SK-N-MC (cell line): ENCODE measurements around the gene MTA1.

ENCODE experiments used
- DNase-seq: peaks from one replicate; pipeline ENCODE4 v3.0.0-alpha.2; 2011; ENCODE audit warnings: low read depth, low spot score
- H3K27ac ChIP-seq: fragments of 200-600 bp; sonication (generic); 2 replicates; pipeline ENCODE4 v1.5.1; 2016; ENCODE audit warnings: mixed run types
- H3K36me3 ChIP-seq: fragments of 200-600 bp; sonication (generic); 2 replicates; pipeline ENCODE4 v1.6.1; 2017; ENCODE audit warnings: antibody characterized with exemption, low read length, mixed read lengths; ENCODE audit not compliant: insufficient read depth
- H3K4me3 ChIP-seq: fragments of 200-600 bp; sonication (generic); 2 replicates; pipeline ENCODE4 v1.5.1; 2016
- H3K9ac ChIP-seq: fragments of 200-600 bp; sonication (generic); 2 replicates; pipeline ENCODE4 v1.8.0; 2017; ENCODE audit warnings: mixed run types, mixed read lengths; ENCODE audit not compliant: insufficient read length
- H3K9me3 ChIP-seq: fragments of 200-600 bp; sonication (generic); 2 replicates; pipeline ENCODE4 v1.6.1; 2017; ENCODE audit warnings: low read depth, mild to moderate bottlenecking, antibody characterized with exemption, low read length, moderate library complexity, mixed read lengths
- EZH2 ChIP-seq: fragments of 200-600 bp; sonication (generic); IDR thresholded peaks from one replicate; pipeline ENCODE4 v1.6.1; 2017; ENCODE audit warnings: antibody characterized with exemption
- FOXP2 ChIP-seq: optimal IDR thresholded peaks from 2 replicates; pipeline ENCODE3; 2011; ENCODE audit warnings: mild to moderate bottlenecking, moderate library complexity; ENCODE audit not compliant: insufficient read depth; ENCODE audit errors: extremely low read length, control extremely low read depth
- POLR2AphosphoS5 ChIP-seq: IDR thresholded peaks from 2 replicates; pipeline ENCODE4 v1.6.1; 2012; ENCODE audit warnings: mild to moderate bottlenecking, low read depth, low read length, borderline replicate concordance

Gene MTA1

DNA sequence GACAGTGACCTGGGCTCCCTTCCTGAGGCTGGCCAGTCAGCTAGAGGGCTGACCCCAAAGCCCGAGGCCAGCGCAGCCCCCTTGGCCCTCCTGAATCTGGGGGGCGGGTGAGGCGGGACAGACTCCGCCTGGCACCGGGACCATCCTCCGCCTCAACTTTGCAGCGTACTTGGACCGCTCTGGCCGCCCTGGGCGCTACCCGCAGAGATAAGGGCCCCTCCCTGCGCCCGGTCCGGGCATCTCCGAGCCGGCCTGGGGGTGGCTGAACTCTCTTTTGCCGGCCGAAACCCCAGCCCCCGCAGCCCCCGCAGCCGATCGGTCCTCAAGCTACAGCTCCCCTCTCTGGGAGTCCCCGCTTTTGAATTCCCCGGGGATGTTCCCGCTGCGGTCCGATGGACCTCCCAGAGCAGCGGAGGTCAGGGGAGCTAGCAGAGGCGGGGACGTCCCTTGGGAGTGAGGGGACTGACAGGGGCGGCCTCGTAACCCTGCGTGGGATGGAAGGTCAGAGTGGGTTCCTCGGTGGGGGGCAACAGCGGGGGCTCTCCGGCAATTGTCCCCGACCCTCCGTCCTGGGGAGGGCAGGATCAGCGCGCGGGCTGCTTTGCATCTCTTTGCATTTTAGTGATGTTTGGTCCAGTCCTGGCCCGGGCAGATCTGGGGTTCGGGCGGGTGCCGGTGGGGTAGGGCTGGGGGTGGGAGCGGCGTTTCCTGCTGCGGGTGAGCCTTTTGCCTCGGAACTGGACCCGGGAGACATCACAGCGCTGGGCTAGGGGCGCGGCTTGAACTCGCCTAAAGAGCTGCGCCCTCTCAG, 66.7 kb downstream of the MTA1 start, which contains the start of gene CRIP1:
TSS of gene CRIP1 (plus strand) at position 724 of the 811 bp plus-strand sequence. CDS start 374 bp downstream, outside the sequence.
- Histone ChIP-seq H3K27ac (peak within 1 kb of the TSS; percentile 68), H3K4me3 (peak within 1 kb of the TSS; percentile 78), H3K9me3 (no peaks in the 10 kb centered on the region), H3K36me3 (no peaks in the 10 kb centered on the region), H3K9ac (peak within 1 kb of the TSS; percentile 75)
- TF ChIP-seq FOXP2 (no peak), POLR2AphosphoS5 (no peak), EZH2 (no peak)
- no peak for DNase-seq

DNA sequence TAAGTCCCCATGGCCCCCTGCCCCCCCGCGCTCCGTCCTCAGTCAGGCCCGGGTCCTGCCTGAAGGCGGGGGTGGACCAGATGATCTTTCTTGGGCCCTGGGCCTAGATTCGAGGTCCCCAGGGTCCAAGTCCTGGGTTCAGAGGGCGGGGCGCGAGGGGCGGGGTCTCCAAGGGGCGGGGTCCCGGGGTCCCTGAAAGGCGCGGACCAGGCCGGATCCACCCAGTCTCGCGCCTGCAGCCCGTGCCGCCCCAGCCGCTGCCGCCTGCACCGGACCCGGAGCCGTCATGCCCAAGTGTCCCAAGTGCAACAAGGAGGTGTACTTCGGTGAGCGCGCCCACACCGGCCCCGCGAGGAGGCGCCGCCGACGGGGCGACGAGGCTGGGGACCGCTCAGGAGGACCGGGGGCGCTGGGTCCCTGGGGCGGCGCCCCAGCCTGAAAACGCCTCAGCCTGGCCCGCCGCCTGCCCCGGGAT, 67.4 kb downstream of the MTA1 start:
- peak overlapping the region; percentile 68 for H3K27ac ChIP-seq
- H3K36me3 ChIP-seq: no peaks in the 10 kb centered on the region
- peak overlapping the region; percentile 78 for H3K4me3 ChIP-seq
- peak overlapping the region; percentile 75 for H3K9ac ChIP-seq
- DNase-seq: no peak
- H3K9me3 ChIP-seq: no peaks in the 10 kb centered on the region
- TF ChIP-seq EZH2 (no peak), POLR2AphosphoS5 (peak; percentile 81; the same call in 1 of the 2 replicates), FOXP2 (no peak)

- Histone ChIP-seq H3K27ac (peak overlapping the region; percentile 68), H3K9ac (peak overlapping the region; percentile 75), H3K9me3 (no peaks in the 10 kb centered on the region), H3K4me3 (peak overlapping the region; percentile 78), H3K36me3 (no peaks in the 10 kb centered on the region)
- no peak for DNase-seq
- TF ChIP-seq POLR2AphosphoS5 (peak; percentile 11; the same call in 1 of the 2 replicates), FOXP2 (no peak)
Measured at GRCh38 chr14:105487449-105487985, 67.9 kb downstream of the MTA1 start.

GRCh38 chr14:105487986-105488777, 68.6 kb downstream of the MTA1 start:
- Histone ChIP-seq H3K9me3 (no peaks in the 10 kb centered on the region), H3K36me3 (no peaks in the 10 kb centered on the region), H3K4me3 (peak overlapping the region; percentile 86), H3K27ac (peak overlapping the region; percentile 85), H3K9ac (peak overlapping the region; percentile 75)
- no peak for DNase-seq
- TF ChIP-seq FOXP2 (no peak), EZH2 (no peak), POLR2AphosphoS5 (no peak)

- no peak overlapping the region for H3K9ac ChIP-seq
- no peaks in the 10 kb centered on the region for H3K9me3 ChIP-seq
- H3K4me3 ChIP-seq: peak overlapping the region; percentile 86
- no peak for DNase-seq
- H3K36me3 ChIP-seq: no peaks in the 10 kb centered on the region
- TF ChIP-seq FOXP2 (no peak), POLR2AphosphoS5 (no peak), EZH2 (no peak)
- H3K27ac ChIP-seq: peak overlapping the region; percentile 85
Measured at GRCh38 chr14:105488781-105489541, 69.3 kb downstream of the MTA1 start.

DNA sequence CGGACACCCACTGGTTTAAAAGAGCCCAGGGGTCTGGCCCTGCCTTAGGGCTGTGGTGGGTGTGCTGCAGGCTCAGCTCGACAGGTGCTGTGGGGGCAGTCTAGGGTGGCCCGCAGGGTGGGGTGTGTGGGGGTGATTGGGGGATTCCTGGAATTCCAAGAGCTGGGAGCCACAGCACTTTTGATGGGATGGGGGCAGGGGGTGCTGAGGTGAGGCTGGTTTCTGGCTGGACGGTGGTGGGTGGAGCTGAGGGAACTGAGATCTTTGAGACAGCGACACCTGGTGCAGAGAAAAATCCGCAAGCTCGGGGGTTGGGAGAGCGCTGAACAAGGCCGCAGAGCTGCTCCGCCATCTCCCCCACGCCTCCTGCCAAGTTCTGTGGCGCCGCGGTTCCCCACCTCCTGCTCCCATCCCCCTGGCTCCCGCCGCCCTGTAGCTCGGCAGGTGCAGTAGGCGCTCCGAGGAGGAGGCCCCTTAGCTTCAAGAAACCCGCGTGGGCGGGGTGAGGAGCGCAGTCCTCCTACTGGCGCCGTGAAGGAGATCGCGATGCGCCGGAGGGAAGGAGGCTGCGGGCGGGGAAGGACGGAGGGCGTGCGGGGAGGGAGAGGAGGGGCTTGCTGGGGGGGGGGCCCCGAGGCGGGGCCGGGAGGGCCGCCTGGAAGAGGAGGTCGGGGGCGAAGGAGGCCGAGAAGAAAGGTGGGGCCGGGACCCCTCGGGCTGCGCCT, 70.1 kb downstream of the MTA1 start:
- H3K36me3 ChIP-seq: no peaks in the 10 kb centered on the region
- H3K27ac ChIP-seq: peak overlapping the region; percentile 85
- peak overlapping the region; percentile 65 for H3K9ac ChIP-seq
- H3K9me3 ChIP-seq: no peaks in the 10 kb centered on the region
- H3K4me3 ChIP-seq: peak overlapping the region; percentile 86
- DNase-seq: peak; percentile 76
- TF ChIP-seq FOXP2 (no peak), EZH2 (no peak), POLR2AphosphoS5 (peak; percentile 69)

DNA sequence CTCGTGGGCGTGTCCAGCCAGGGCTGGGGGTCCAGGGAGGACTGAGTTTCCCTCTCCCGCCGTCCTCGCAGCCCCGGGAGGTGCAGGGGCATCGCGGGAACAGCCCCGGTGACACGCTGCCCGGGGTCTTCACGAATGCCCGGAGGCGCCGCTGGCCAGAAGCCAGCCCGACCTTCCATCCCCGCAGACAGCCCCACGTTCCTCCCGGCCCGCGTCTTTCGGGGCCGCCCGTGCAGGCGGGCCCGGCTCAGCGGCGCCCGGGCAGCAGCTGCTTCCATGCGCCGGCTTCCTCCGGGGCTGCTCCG, 70.6 kb downstream of the MTA1 start:
- Histone ChIP-seq H3K9ac (peak overlapping the region; percentile 65), H3K36me3 (no peaks in the 10 kb centered on the region), H3K27ac (peak overlapping the region; percentile 85), H3K4me3 (peak overlapping the region; percentile 86), H3K9me3 (no peaks in the 10 kb centered on the region)
- DNase-seq: no peak
- TF ChIP-seq POLR2AphosphoS5: no peak
- TF ChIP-seq EZH2: no peak
- no peak for TF ChIP-seq FOXP2
